HFF-Myc (cell line): Measurements from ENCODE around the gene RAVER2.

Experiments used
- DNase-seq: peaks from one replicate; pipeline ENCODE4 v3.0.0-alpha.2; 2011; ENCODE audit warnings: low read depth; ENCODE audit errors: extremely low read depth
- H3K4me3 ChIP-seq: replicated peaks from 2 replicates; pipeline ENCODE4 v1.5.1; 2011; ENCODE audit warnings: low read depth, mild to moderate bottlenecking, control low read depth, low read length
- CTCF ChIP-seq: IDR thresholded peaks from 2 replicates; pipeline ENCODE4 v1.5.1; 2012; ENCODE audit warnings: mild to moderate bottlenecking, low read depth, low read length, control low read depth; ENCODE audit errors: missing control alignments

The RAVER2 gene

GRCh38 chr1:64848803-64849202, 103.9 kb downstream of the RAVER2 start:
- no peak for TF ChIP-seq CTCF
- H3K4me3 ChIP-seq: no peak overlapping the region
- no peak for DNase-seq

GRCh38 chr1:64849942-64850341, 105.1 kb downstream of the RAVER2 start:
- DNase-seq: no peak
- H3K4me3 ChIP-seq: no peak overlapping the region
- no peak for TF ChIP-seq CTCF

- H3K4me3 ChIP-seq: no peak overlapping the region
- DNase-seq: no peak
- no peak for TF ChIP-seq CTCF
Measured at GRCh38 chr1:64850846-64851245, 106.0 kb downstream of the RAVER2 start.

- TF ChIP-seq CTCF: no peak
- H3K4me3 ChIP-seq: no peak overlapping the region
- no peak for DNase-seq
Measured at GRCh38 chr1:64851664-64852063, 106.8 kb downstream of the RAVER2 start.

- no peak for DNase-seq
- no peak overlapping the region for H3K4me3 ChIP-seq
- TF ChIP-seq CTCF: no peak
Measured at GRCh38 chr1:64854674-64855073, 109.8 kb downstream of the RAVER2 start.

GRCh38 chr1:64855557-64855956, 110.7 kb downstream of the RAVER2 start:
- no peak for TF ChIP-seq CTCF
- no peak for DNase-seq
- H3K4me3 ChIP-seq: no peak overlapping the region

GRCh38 chr1:64856553-64856952, 111.7 kb downstream of the RAVER2 start:
- TF ChIP-seq CTCF: no peak
- no peak for DNase-seq
- H3K4me3 ChIP-seq: no peak overlapping the region
